CD4-positive, alpha-beta T cell (primary cell): ENCODE data around the gene XRCC5. TPM values are rescaled to one million over a fixed set of nuclear protein-coding genes. Genes with fewer than 3 reads are reported as not detected.

ENCODE experiments used
- ATAC-seq: fragments of 200-7000 bp; cut with Tn5 transposase; one replicate; pipeline ENCODE4 v1.10.0; 2022; ENCODE audit warnings: mild to moderate bottlenecking; ENCODE audit not compliant: poor library complexity
- CTCF ChIA-PET: fragments of 350-600 bp; sonication (Branson Sonifier 250); formaldehyde crosslinking; loops from one replicate; lab custom pipeline; 2021; ENCODE audit warnings: antibody characterized with exemption, inconsistent platforms; lab: Charles Lee
- POLR2A ChIA-PET: fragments of 350-600 bp; sonication (Branson Sonifier 250); formaldehyde crosslinking; loops from one replicate; lab custom pipeline; 2021; ENCODE audit warnings: antibody characterized with exemption, inconsistent platforms; lab: Charles Lee
- DNase-seq, 14 experiments: peaks; one replicate each; pipeline ENCODE4 v3.0.0-alpha.2; 2013 to 2020; ENCODE audit warnings: mixed read lengths in 2 of 14
- H3K27ac ChIP-seq, 2 donors: one replicate each; pipeline versions ENCODE4 v1.5.1 to v1.7.0; 2013; ENCODE audit warnings: low read length in 2 of 2, low read depth in 1 of 2, mild to moderate bottlenecking in 1 of 2
- H3K27me3 ChIP-seq, 2 experiments: 1 replicate in 1 of 2; 2 replicates in 1 of 2; pipeline versions ENCODE4 v1.6.1 to v1.7.0; 2013; ENCODE audit warnings: low read length in 2 of 2, control low read depth in 1 of 2, mild to moderate bottlenecking in 1 of 2, moderate library complexity in 1 of 2; ENCODE audit not compliant: insufficient read depth in 2 of 2, control insufficient read depth in 1 of 2
- H3K36me3 ChIP-seq: one replicate; pipeline ENCODE4 v1.6.1; 2013; ENCODE audit warnings: low read length, control low read depth; ENCODE audit not compliant: insufficient read depth
- H3K4me1 ChIP-seq: one replicate; pipeline ENCODE4 v1.6.1; 2013; ENCODE audit warnings: low read length, control low read depth; ENCODE audit not compliant: insufficient read depth
- H3K4me3 ChIP-seq: one replicate; pipeline ENCODE4 v1.5.1; 2013; ENCODE audit warnings: mild to moderate bottlenecking, low read length, moderate library complexity
- H3K9me3 ChIP-seq, 2 experiments: 1 replicate in 1 of 2; 2 replicates in 1 of 2; pipeline versions ENCODE4 v1.6.1 to v1.7.0; 2013; ENCODE audit warnings: low read length in 2 of 2, mild to moderate bottlenecking in 2 of 2, control low read depth in 1 of 2, moderate library complexity in 1 of 2; ENCODE audit not compliant: control insufficient read depth in 1 of 2, insufficient read depth in 1 of 2
- H3K27ac Mint-ChIP-seq: one replicate; pipeline ENCODE4 v1.8.0; 2020; ENCODE audit warnings: mixed read lengths
- H3K27me3 Mint-ChIP-seq: one replicate; pipeline ENCODE4 v1.8.0; 2021; ENCODE audit warnings: mixed read lengths
- H3K36me3 Mint-ChIP-seq: one replicate; pipeline ENCODE4 v1.8.0; 2021; ENCODE audit warnings: low read depth, mixed read lengths
- H3K4me1 Mint-ChIP-seq: one replicate; pipeline ENCODE4 v1.8.0; 2021; ENCODE audit warnings: low read depth, mixed read lengths
- H3K4me3 Mint-ChIP-seq: one replicate; pipeline ENCODE4 v1.8.0; 2020; ENCODE audit warnings: mild to moderate bottlenecking, mixed read lengths
- H3K9me3 Mint-ChIP-seq: one replicate; pipeline ENCODE4 v1.8.0; 2020; ENCODE audit warnings: mixed read lengths
- intact Hi-C, 2 experiments: fragments of 100-400 bp; cut with DNase I in 1 of 2; cut with micrococcal nuclease in 1 of 2; formaldehyde crosslinking; loops; one replicate each; pipeline versions ENCODE4 v1.15.1 to v1.9.0; 2023 to 2025; cut with DNase I, micrococcal nuclease
- total RNA-seq, 174 experiments: library from RNA in 2 of 174; stranded (reverse) in 2 of 174; gene quantifications; one replicate each; pipeline ENCODE4 v1.2.3 and lab custom pipeline; 2021 to 2026
- TF ChIP-seq, protein P1 (sequence below): fragments of 200-600 bp; IDR thresholded peaks from one replicate; pipeline ENCODE4 v1.8.0; 2022; ENCODE audit warnings: antibody characterized with exemption, mild to moderate bottlenecking

XRCC5 gene
- total RNA-seq, 2 experiments from 2014 or later = 126 to 129 TPM

DNA sequence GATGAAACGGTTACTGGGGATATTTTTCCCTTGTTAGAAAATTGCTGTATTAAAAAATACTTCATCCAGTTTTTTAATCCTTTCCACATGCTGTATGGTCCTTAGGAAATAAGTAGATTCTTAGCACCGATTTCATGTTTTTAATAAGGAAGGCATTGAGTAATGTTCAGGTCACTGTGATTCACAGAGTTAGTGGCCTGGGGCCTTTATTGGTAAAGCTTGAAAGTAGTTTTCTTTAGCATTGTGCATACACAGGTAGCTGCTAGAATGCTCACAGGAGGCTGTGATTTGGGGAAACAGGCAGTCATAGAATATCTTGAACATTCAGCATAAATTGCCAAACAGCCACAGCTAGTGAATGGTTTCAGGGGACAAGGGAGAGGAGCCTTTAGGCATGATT, 79.8 kb downstream of the XRCC5 start:
- Histone ChIP-seq H3K27ac (no peak overlapping the region), H3K4me3 (no peak overlapping the region), H3K9me3 (no peaks in the 10 kb centered on the region), H3K4me1 (peaks cover 8% of the 10 kb centered on the region), H3K36me3 (peaks cover 45% of the 10 kb centered on the region), H3K27me3 (no peaks in the 10 kb centered on the region)
- ChIA-PET CTCF (no interaction called here), POLR2A (no interaction called here)
- TF ChIP-seq, protein P1, sequence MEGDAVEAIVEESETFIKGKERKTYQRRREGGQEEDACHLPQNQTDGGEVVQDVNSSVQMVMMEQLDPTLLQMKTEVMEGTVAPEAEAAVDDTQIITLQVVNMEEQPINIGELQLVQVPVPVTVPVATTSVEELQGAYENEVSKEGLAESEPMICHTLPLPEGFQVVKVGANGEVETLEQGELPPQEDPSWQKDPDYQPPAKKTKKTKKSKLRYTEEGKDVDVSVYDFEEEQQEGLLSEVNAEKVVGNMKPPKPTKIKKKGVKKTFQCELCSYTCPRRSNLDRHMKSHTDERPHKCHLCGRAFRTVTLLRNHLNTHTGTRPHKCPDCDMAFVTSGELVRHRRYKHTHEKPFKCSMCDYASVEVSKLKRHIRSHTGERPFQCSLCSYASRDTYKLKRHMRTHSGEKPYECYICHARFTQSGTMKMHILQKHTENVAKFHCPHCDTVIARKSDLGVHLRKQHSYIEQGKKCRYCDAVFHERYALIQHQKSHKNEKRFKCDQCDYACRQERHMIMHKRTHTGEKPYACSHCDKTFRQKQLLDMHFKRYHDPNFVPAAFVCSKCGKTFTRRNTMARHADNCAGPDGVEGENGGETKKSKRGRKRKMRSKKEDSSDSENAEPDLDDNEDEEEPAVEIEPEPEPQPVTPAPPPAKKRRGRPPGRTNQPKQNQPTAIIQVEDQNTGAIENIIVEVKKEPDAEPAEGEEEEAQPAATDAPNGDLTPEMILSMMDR = no peak
- H3K27me3 Mint-ChIP-seq = no peaks in the 10 kb centered on the region
- H3K27ac Mint-ChIP-seq = peak overlapping the region; percentile 71
- no peak overlapping the region for H3K4me3 Mint-ChIP-seq
- intact Hi-C loops = no loop called here
- ATAC-seq = no peak
- H3K9me3 Mint-ChIP-seq = no peaks in the 10 kb centered on the region
- DNase-seq = no peak
- H3K4me1 Mint-ChIP-seq = peaks cover 57% of the 10 kb centered on the region
- peaks cover 83% of the 10 kb centered on the region for H3K36me3 Mint-ChIP-seq

DNA sequence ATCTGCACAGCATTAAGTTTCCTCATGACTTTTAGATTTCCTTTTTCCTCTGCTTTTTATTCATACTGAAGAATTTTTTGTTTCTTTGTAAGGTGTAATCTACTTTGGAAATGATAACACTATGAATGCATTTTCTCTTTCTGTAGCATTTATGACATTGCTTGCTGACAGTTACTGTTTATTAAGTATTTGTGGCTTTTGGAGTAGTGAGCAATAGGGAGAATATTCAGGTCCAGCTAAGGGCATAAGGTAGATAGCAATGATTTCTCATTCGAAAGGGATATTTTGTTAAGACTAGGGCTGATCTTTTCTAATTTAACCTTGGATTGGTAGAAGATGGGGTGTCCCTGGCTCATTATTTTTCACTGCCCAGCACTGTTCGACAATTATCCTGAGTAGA, 80.3 kb downstream of the XRCC5 start:
- H3K27me3 Mint-ChIP-seq = no peaks in the 10 kb centered on the region
- no peak overlapping the region for H3K4me3 ChIP-seq
- CTCF ChIA-PET = no interaction called here
- no peaks in the 10 kb centered on the region for H3K27me3 ChIP-seq
- peaks cover 86% of the 10 kb centered on the region for H3K36me3 Mint-ChIP-seq
- no peaks in the 10 kb centered on the region for H3K9me3 Mint-ChIP-seq
- H3K4me1 Mint-ChIP-seq = peaks cover 56% of the 10 kb centered on the region
- H3K4me1 ChIP-seq = peaks cover 6% of the 10 kb centered on the region
- no peak overlapping the region for H3K27ac ChIP-seq
- POLR2A ChIA-PET = no interaction called here
- ATAC-seq = no peak
- TF ChIP-seq, protein P1 = no peak
- intact Hi-C loops = no loop called here
- H3K36me3 ChIP-seq = peaks cover 49% of the 10 kb centered on the region
- no peak for DNase-seq
- H3K27ac Mint-ChIP-seq = peak overlapping the region; percentile 71
- no peaks in the 10 kb centered on the region for H3K9me3 ChIP-seq
- H3K4me3 Mint-ChIP-seq = no peak overlapping the region

DNA sequence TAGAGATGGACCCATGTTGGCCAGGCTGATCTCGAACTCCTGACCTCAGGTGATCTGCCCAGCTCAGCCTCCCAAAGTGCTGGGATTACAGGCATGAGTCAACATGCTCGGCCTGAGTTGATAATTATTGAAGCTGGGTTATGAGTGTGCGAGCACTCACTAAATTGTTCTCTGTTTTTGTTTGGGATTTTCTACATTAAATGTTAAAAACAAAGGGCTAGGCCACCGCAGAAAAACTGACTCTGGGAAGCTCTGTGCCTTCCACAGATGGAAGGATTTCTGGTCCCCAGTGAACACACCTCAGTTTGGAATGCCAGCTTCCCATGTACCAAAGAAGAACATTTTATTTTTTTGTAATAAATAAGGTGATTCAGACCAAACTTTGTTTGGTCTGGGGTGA, 83.0 kb downstream of the XRCC5 start:
- H3K36me3 ChIP-seq = peaks cover 71% of the 10 kb centered on the region
- H3K9me3 ChIP-seq = no peaks in the 10 kb centered on the region
- POLR2A ChIA-PET = no interaction called here
- Mint-ChIP-seq H3K4me3 (no peak overlapping the region), H3K36me3 (peaks cover 90% of the 10 kb centered on the region), H3K4me1 (peaks cover 32% of the 10 kb centered on the region), H3K27me3 (no peaks in the 10 kb centered on the region), H3K9me3 (no peaks in the 10 kb centered on the region), H3K27ac (no peak overlapping the region)
- CTCF ChIA-PET = no interaction called here
- H3K27me3 ChIP-seq = no peaks in the 10 kb centered on the region
- TF ChIP-seq, protein P1 = no peak
- H3K4me1 ChIP-seq = no peaks in the 10 kb centered on the region
- DNase-seq (no peak), ATAC-seq (no peak)
- H3K4me3 ChIP-seq = no peak overlapping the region
- no peak overlapping the region for H3K27ac ChIP-seq
- intact Hi-C loops = no loop called here
